HCT116 (cell line): ENCODE results near the gene ARID5B. TPM values are rescaled to one million over a fixed set of nuclear protein-coding genes. Genes with fewer than 3 reads are reported as not detected.

Source experiments
- ATAC-seq: fragments of 200-7000 bp; cut with Tn5 transposase; 2 replicates; pipeline ENCODE4 v1.9.1; 2020; ENCODE audit warnings: mild to moderate bottlenecking, moderate library complexity
- BruUV-seq: library from RNA; stranded (reverse); fragments of 400-500 nt; replicated peaks from 2 replicates; lab custom pipeline; 2021; lab: Mats Ljungman, UMichigan
- CTCF ChIA-PET: fragments of 300-600 bp; sonication (Branson Sonifier 250); formaldehyde crosslinking; loops from one replicate; lab custom pipeline; 2021; ENCODE audit warnings: antibody characterized with exemption; lab: Charles Lee
- POLR2A ChIA-PET: fragments of 300-600, 350-600 bp; sonication (Branson Sonifier 250); formaldehyde crosslinking; loops from one replicate; lab custom pipeline; 2021; ENCODE audit warnings: antibody characterized with exemption; lab: Charles Lee
- RAD21 ChIA-PET, 2 experiments: fragments of 300-600 bp; sonication (Branson Sonifier 250); formaldehyde crosslinking; loops; one replicate each; lab custom pipeline; 2023; ENCODE audit warnings: low total read pairs in 2 of 2; ENCODE audit not compliant: uncharacterized antibody in 2 of 2, unreplicated experiment in 2 of 2, low non-redundant PET in 1 of 2; lab: Charles Lee
- DNase-seq: peaks from one replicate; pipeline ENCODE4 v3.0.0-alpha.2; 2010; ENCODE audit warnings: low read depth, low spot score
- H2AFZ ChIP-seq: fragments of 200-600 bp; shearing (Covaris generic), sonication (generic); 2 replicates; pipeline ENCODE4 v1.6.1; 2017; ENCODE audit warnings: low read depth, mixed run types, mixed read lengths, antibody characterized with exemption, low read length; ENCODE audit not compliant: poor library complexity, severe bottlenecking
- H3K27ac ChIP-seq: 2 replicates; pipeline ENCODE4 v1.5.1; 2012; ENCODE audit warnings: low read depth, low read length
- H3K27me3 ChIP-seq: fragments of 200-600 bp; sonication (generic); 2 replicates; pipeline ENCODE4 v1.6.1; 2016; ENCODE audit warnings: mixed run types, low read length, mixed read lengths; ENCODE audit not compliant: insufficient read depth
- H3K36me3 ChIP-seq, 2 experiments: fragments of 200-500 bp in 1 of 2; fragments of 200-600 bp in 1 of 2; sonication (Bioruptor generic) in 1 of 2; sonication (generic) in 1 of 2; 2 replicates each; pipeline versions ENCODE4 v1.5.1 to v1.6.1; 2014 to 2016; ENCODE audit warnings: low read length in 2 of 2, inconsistent platforms in 1 of 2, mixed read lengths in 1 of 2, mixed run types in 1 of 2; ENCODE audit not compliant: insufficient read depth in 2 of 2, control insufficient read depth in 1 of 2
- H3K4me1 ChIP-seq, 2 experiments: fragments of 200-600 bp in 1 of 2; sonication (generic) in 1 of 2; 2 replicates each; pipeline versions ENCODE4 v1.5.1 to v1.6.1; 2012 to 2017; ENCODE audit warnings: low read length in 2 of 2, inconsistent platforms in 1 of 2, mild to moderate bottlenecking in 1 of 2, mixed read lengths in 1 of 2, mixed run types in 1 of 2, moderate library complexity in 1 of 2; ENCODE audit not compliant: insufficient read depth in 2 of 2, control insufficient read depth in 1 of 2
- H3K4me2 ChIP-seq: fragments of 200-600 bp; sonication (generic); 2 replicates; pipeline ENCODE4 v1.6.1; 2017; ENCODE audit warnings: mixed run types, low read length, mixed read lengths
- H3K4me3 ChIP-seq, 2 experiments: fragments of 200-600 bp in 1 of 2; sonication (generic) in 1 of 2; replicated peaks in 1 of 2; 2 replicates each; pipeline ENCODE4 v1.5.1; 2011 to 2016; ENCODE audit warnings: low read length in 2 of 2, control low read depth in 1 of 2, low read depth in 1 of 2, mild to moderate bottlenecking in 1 of 2, mixed read lengths in 1 of 2, mixed run types in 1 of 2
- H3K79me2 ChIP-seq: fragments of 200-600 bp; sonication (generic); 2 replicates; pipeline ENCODE4 v1.6.1; 2017; ENCODE audit warnings: mild to moderate bottlenecking, mixed run types, low read length, moderate library complexity, mixed read lengths; ENCODE audit not compliant: insufficient read depth
- H3K9ac ChIP-seq: fragments of 200-600 bp; sonication (generic); 2 replicates; pipeline ENCODE4 v1.6.1; 2016; ENCODE audit warnings: low read length, mixed read lengths
- H3K9me2 ChIP-seq: fragments of 200-600 bp; sonication (generic), shearing (Covaris generic); 2 replicates; pipeline ENCODE4 v1.6.1; 2017; ENCODE audit warnings: mixed run types, mild to moderate bottlenecking, moderate library complexity; ENCODE audit not compliant: insufficient read depth
- H3K9me3 ChIP-seq, 2 experiments: fragments of 200-500 bp in 1 of 2; fragments of 200-600 bp in 1 of 2; sonication (Bioruptor generic) in 1 of 2; sonication (generic) in 1 of 2; 2 replicates each; pipeline ENCODE4 v1.6.1; 2014 to 2017; ENCODE audit warnings: low read length in 2 of 2, mixed read lengths in 2 of 2, inconsistent platforms in 1 of 2, low read depth in 1 of 2, mild to moderate bottlenecking in 1 of 2, mixed run types in 1 of 2, moderate library complexity in 1 of 2; ENCODE audit not compliant: control insufficient read depth in 1 of 2, insufficient read depth in 1 of 2
- H4K20me1 ChIP-seq: fragments of 200-600 bp; sonication (generic), shearing (Covaris generic); 2 replicates; pipeline ENCODE4 v1.6.1; 2017; ENCODE audit warnings: mixed run types, mild to moderate bottlenecking, moderate library complexity; ENCODE audit not compliant: insufficient read depth
- ATF3 ChIP-seq: IDR thresholded peaks from 2 replicates; pipeline ENCODE4 v1.6.1; 2012
- CTCF ChIP-seq, 3 experiments: fragments of 200-600 bp in 1 of 3; sonication (generic) in 1 of 3; IDR thresholded peaks in 2 of 3; conservative IDR thresholded peaks in 1 of 3; 2 replicates each; pipeline ENCODE4 v1.5.1; 2012 to 2017; ENCODE audit warnings: low read depth in 2 of 3, low read length in 2 of 3, antibody characterized with exemption in 1 of 3, borderline replicate concordance in 1 of 3, control low read depth in 1 of 3, mild to moderate bottlenecking in 1 of 3, mixed read lengths in 1 of 3, mixed run types in 1 of 3, moderate library complexity in 1 of 3; ENCODE audit not compliant: insufficient read depth in 1 of 3
- ELF1 ChIP-seq: IDR thresholded peaks from 2 replicates; pipeline ENCODE4 v1.6.1; 2012; ENCODE audit warnings: low read depth, borderline replicate concordance
- FOSL1 ChIP-seq: IDR thresholded peaks from 2 replicates; pipeline ENCODE4 v1.6.1; 2012; ENCODE audit warnings: low read depth
- JUND ChIP-seq: IDR thresholded peaks from 2 replicates; pipeline ENCODE4 v1.6.1; 2012
- POLR2AphosphoS5 ChIP-seq: IDR thresholded peaks from 2 replicates; pipeline ENCODE4 v1.6.1; 2011; ENCODE audit warnings: mild to moderate bottlenecking, low read depth, low read length, moderate library complexity
- SP1 ChIP-seq: IDR thresholded peaks from 2 replicates; pipeline ENCODE4 v1.6.1; 2012; ENCODE audit warnings: low read depth
- ZNF274 ChIP-seq: fragments of 200-500 bp; sonication (Bioruptor generic); IDR thresholded peaks from 2 replicates; pipeline ENCODE4 v1.6.1; 2014; ENCODE audit warnings: mild to moderate bottlenecking, low read depth, low read length, inconsistent platforms
- intact Hi-C: fragments of 100-400 bp; cut with micrococcal nuclease; formaldehyde crosslinking; loops from 2 replicates; pipeline ENCODE4 v1.10.0; 2022
- total RNA-seq: library from RNA; stranded (reverse); gene quantifications from one replicate; pipeline ENCODE4 v1.2.1, GENCODE V29; 2021; ENCODE audit not compliant: unreplicated experiment

The ARID5B gene
- total RNA-seq, 1 experiment from 2014 or later: 4.7 TPM

DNA sequence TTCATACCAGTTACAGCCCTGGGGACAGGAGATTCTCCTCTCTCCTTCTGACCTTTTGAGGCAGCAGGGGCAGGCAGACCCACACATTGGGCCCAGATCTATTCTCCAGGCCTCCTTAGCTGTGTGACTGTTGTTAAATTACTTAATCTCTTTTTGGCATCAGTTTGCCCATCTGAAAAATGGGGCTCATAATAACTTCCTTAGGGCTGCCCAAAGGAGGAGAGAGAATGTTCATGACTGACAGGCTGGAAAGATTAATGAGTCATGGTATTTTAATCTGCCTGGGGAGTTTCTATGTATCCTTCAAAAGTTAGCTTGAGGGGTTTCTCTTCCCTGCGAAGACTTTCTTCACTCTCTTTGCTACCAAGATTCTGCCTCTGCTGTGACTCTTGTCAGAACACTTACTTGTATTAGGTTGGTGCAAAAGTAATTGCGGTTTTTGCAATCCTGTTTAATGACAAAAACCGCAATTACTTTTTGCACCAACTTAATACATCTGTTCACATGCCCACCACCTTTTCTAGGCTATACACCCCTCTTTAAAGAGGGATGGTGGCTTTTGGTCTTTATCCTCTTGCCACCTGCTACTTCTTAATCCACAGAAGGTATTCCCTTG lies 83.4 kb downstream of the ARID5B start:
- Histone ChIP-seq H2AFZ (no peak overlapping the region), H4K20me1 (no peaks in the 10 kb centered on the region), H3K27me3 (no peaks in the 10 kb centered on the region), H3K79me2 (no peaks in the 10 kb centered on the region), H3K9ac (no peak overlapping the region), H3K4me2 (no peak overlapping the region), H3K27ac (no peak overlapping the region), H3K4me3 (no peak overlapping the region), H3K9me2 (no peaks in the 10 kb centered on the region), H3K36me3 (no peaks in the 10 kb centered on the region), H3K4me1 (peaks cover 3 to 13% of the 10 kb centered on the region in 2 experiments; a peak in 3 of 4 replicates), H3K9me3 (no peaks in the 10 kb centered on the region)
- intact Hi-C loops: no loop called here
- ChIA-PET CTCF (no interaction called here), POLR2A (no interaction called here), RAD21 (no interaction called here)
- DNase-seq: no peak
- no TSS peak for BruUV-seq
- no peak for TF ChIP-seq CTCF (IDR thresholded peaks at IDR 0.05 in 2 of 3, conservative IDR thresholded peaks at IDR 0.05 in 1 of 3; ENCODE audit: borderline replicate concordance in 1 of 3, insufficient read depth in 1 of 3, low read depth in 2 of 3, low read length in 2 of 3)
- no peak for TF ChIP-seq SP1
- no peak for TF ChIP-seq ATF3
- no peak for TF ChIP-seq POLR2AphosphoS5
- no peak for TF ChIP-seq ZNF274
- no peak for TF ChIP-seq ELF1
- TF ChIP-seq JUND: no peak
- no peak for TF ChIP-seq FOSL1
- ATAC-seq: no peak
